GM12878 (cell line): ENCODE data around the gene MRM3. TPM values are rescaled to one million over a fixed set of nuclear protein-coding genes. Genes with fewer than 3 reads are reported as not detected.
A peak's percentile ranks its signal among the peaks of the same experiment; 100 is the strongest.
"Not testable (repeated sequence)": the region's sequence is repeated elsewhere in the genome, so short reads cannot be mapped to it uniquely, and the experiment has no call there.

Experiments
- ATAC-seq: fragments of 200-7000 bp; cut with Tn5 transposase; 3 replicates; pipeline ENCODE4 v1.9.1; 2020; ENCODE audit warnings: mild to moderate bottlenecking, moderate library complexity
- BruUV-seq: library from RNA; stranded (reverse); fragments of 400-500 nt; replicated peaks from 2 replicates; lab custom pipeline; 2021; lab: Mats Ljungman, UMichigan
- CTCF ChIA-PET: fragments of 300-600 bp; sonication (Branson Sonifier 250); formaldehyde crosslinking; extraction: SDS; loops from one replicate; lab custom pipeline; 2021; ENCODE audit warnings: inconsistent platforms; lab: Yijun Ruan, JAX
- POLR2A ChIA-PET: fragments of 350-600 bp; formaldehyde crosslinking; extraction: SDS; loops from one replicate; lab custom pipeline; 2021; ENCODE audit warnings: inconsistent platforms; lab: Charles Lee
- RAD21 ChIA-PET: fragments of 300-600 bp; sonication (Branson Sonifier 250); formaldehyde crosslinking; loops from one replicate; lab custom pipeline; 2023; ENCODE audit warnings: antibody characterized with exemption; ENCODE audit not compliant: unreplicated experiment; lab: Charles Lee
- SMC1A ChIA-PET: fragments of 300-600 bp; sonication (Branson Sonifier 250); formaldehyde crosslinking; loops from one replicate; lab custom pipeline; 2023; ENCODE audit not compliant: unreplicated experiment, uncharacterized antibody; lab: Charles Lee
- DNase-seq: peaks from one replicate; pipeline ENCODE4 v3.0.0-alpha.2; 2011; ENCODE audit warnings: low read depth, low spot score
- FAIRE-seq: peaks from 3 replicates; lab custom pipeline; 2011; peaks lifted over from hg19 to GRCh38; lab: Jason Lieb, UNC
- H2AFZ ChIP-seq: 2 replicates; pipeline ENCODE4 v1.6.0; 2011; ENCODE audit warnings: low read depth, low read length, control low read depth; ENCODE audit not compliant: control insufficient read depth
- H3K27ac ChIP-seq: 2 replicates; pipeline ENCODE4 v1.5.1; 2011; ENCODE audit warnings: control low read depth; ENCODE audit not compliant: control insufficient read depth, insufficient read depth
- H3K27me3 ChIP-seq, 2 experiments: replicated peaks in 1 of 2; 2 replicates each; pipeline versions ENCODE4 v1.6.0 to v1.6.1; 2011; ENCODE audit warnings: low read length in 1 of 2; ENCODE audit not compliant: control insufficient read depth in 2 of 2, insufficient read depth in 2 of 2
- H3K36me3 ChIP-seq, 2 experiments: 2 replicates each; pipeline ENCODE4 v1.5.1; 2011; ENCODE audit warnings: low read length in 1 of 2; ENCODE audit not compliant: control insufficient read depth in 2 of 2, insufficient read depth in 2 of 2
- H3K4me1 ChIP-seq: 2 replicates; pipeline ENCODE4 v1.6.1; 2011; ENCODE audit warnings: mild to moderate bottlenecking, low read length, moderate library complexity, mixed read lengths; ENCODE audit not compliant: control insufficient read depth, insufficient read depth
- H3K4me2 ChIP-seq: 2 replicates; pipeline ENCODE4 v1.6.0; 2011; ENCODE audit warnings: control low read depth; ENCODE audit not compliant: control insufficient read depth, insufficient read depth
- H3K4me3 ChIP-seq: fragments of 200-600 bp; sonication (generic); 2 replicates; pipeline ENCODE4 v1.5.1; 2016
- H3K79me2 ChIP-seq: 2 replicates; pipeline ENCODE4 v1.6.0; 2011; ENCODE audit warnings: low read length; ENCODE audit not compliant: control insufficient read depth, insufficient read depth
- H3K9ac ChIP-seq: 2 replicates; pipeline ENCODE4 v1.8.0; 2011; ENCODE audit warnings: low read length, control low read depth, mixed read lengths; ENCODE audit not compliant: control insufficient read depth, insufficient read depth
- H3K9me3 ChIP-seq: replicated peaks from 3 replicates; pipeline ENCODE4 v1.5.1; 2011; ENCODE audit warnings: mild to moderate bottlenecking, low read length; ENCODE audit not compliant: control insufficient read depth, insufficient read depth
- H4K20me1 ChIP-seq: 2 replicates; pipeline ENCODE4 v1.6.0; 2011; ENCODE audit not compliant: control insufficient read depth, insufficient read depth
- HDAC6 ChIP-seq: fragments of 200-600 bp; sonication (generic); IDR thresholded peaks from one replicate; pipeline ENCODE4 v1.8.0; 2017; ENCODE audit warnings: antibody characterized with exemption; ENCODE audit not compliant: unreplicated experiment
- WGBS: methylation state at CpG from one replicate; pipeline ENCODE4 v1.1.6; 2016; ENCODE audit warnings: low lambda C conversion rate; ENCODE audit not compliant: insufficient replicate concordance, insufficient coverage; ENCODE audit errors: missing lambda C conversion rate; 5-methylcytosine and 5-hydroxymethylcytosine counted together
- in situ Hi-C: fragments of 300-500 bp; cut with MboI; formaldehyde crosslinking; loops from 9 replicates; pipeline ENCODE4 v1.14.3; 2018; ENCODE audit warnings: mixed read lengths
- intact Hi-C: fragments of 100-400 bp; cut with micrococcal nuclease; formaldehyde crosslinking; loops from one replicate; pipeline ENCODE4 v1.14.2; 2022; ENCODE audit not compliant: unreplicated experiment
- polyA plus RNA-seq, 11 experiments: library from polyadenylated mRNA; depleted of rRNA in 4 of 11; unstranded in 6 of 11; stranded (reverse) in 5 of 11; fragments of >200 nt; fragmentation: Nextera tagmentation in 4 of 11; fragmentation: Illumina TruSeq in 1 of 11; extraction: Ambion mirVana in 4 of 11; extraction: Trizol in 1 of 11; gene quantifications; 1 replicate in 1 of 11; 2 replicates in 10 of 11; pipeline versions ENCODE4 v1.2.1 to v1.2.3, GENCODE V29; 2011 to 2016; ENCODE audit warnings: inconsistent platforms in 2 of 11, missing spikeins in 2 of 11, low read depth in 1 of 11
- total RNA-seq, 4 experiments: library from RNA; depleted of rRNA in 3 of 4; stranded (reverse); fragments of >200 nt in 3 of 4; fragmentation: Illumina TruSeq in 1 of 4; extraction: Trizol in 1 of 4; gene quantifications; 2 replicates each; pipeline versions ENCODE4 v1.2.1 to v1.2.3, GENCODE V29; 2013 to 2021

The MRM3 gene
- total and polyA plus RNA-seq, 10 of the 15 experiments (the other 5 are each of a cell fraction or from before 2014, with no cell fraction given): 2.3 to 48.9 (median 26.6) TPM

DNA sequence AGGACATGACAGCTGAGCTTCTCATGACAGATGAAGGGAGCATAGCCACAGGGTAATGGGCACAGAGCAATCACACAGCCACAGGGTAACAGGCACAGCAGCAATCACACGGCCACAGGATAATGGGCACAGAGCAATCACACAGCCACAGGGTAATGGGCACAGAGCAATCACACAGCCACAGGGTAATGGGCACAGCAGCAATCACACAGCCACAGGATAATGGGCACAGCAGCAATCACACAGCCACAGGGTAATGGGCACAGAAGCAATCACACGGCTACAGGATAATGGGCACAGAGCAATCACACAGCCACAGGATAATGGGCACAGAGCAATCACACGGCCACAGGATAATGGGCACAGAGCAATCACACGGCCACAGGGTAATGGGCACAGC, 33.5 kb upstream of the MRM3 start:
- H3K27ac ChIP-seq, H2AFZ ChIP-seq, SMC1A ChIA-PET, H3K4me2 ChIP-seq, H3K4me1 ChIP-seq, H3K4me3 ChIP-seq, H4K20me1 ChIP-seq, POLR2A ChIA-PET, intact Hi-C loops, in situ Hi-C loops, RAD21 ChIA-PET, FAIRE-seq, DNase-seq, BruUV-seq, H3K9me3 ChIP-seq, ATAC-seq, H3K9ac ChIP-seq, H3K27me3 ChIP-seq, CTCF ChIA-PET: not testable (repeated sequence)
- peak; percentile 50 for TF ChIP-seq HDAC6
- Histone ChIP-seq H3K79me2 (peaks cover 45% of the 10 kb centered on the region), H3K36me3 (peaks cover 30 to 33% of the 10 kb centered on the region in 2 experiments)
- 91% methylated on average over 4 of the region's 4 CpGs for WGBS

DNA sequence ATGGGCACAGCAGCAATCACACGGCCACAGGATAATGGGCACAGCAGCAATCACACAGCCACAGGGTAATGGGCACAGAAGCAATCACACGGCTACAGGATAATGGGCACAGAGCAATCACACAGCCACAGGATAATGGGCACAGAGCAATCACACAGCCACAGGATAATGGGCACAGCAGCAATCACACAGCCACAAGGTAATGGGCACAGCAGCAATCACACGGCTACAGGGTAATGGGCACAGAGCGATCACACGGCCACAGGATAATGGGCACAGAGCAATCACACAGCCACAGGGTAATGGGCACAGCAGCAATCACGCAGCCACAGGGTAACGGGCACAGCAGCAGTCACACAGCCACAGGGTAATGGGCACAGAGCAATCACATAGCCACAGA, 32.8 kb upstream of the MRM3 start:
- DNase-seq, H3K4me1 ChIP-seq, H3K27me3 ChIP-seq, H4K20me1 ChIP-seq, BruUV-seq, intact Hi-C loops, H3K9ac ChIP-seq, ATAC-seq, H3K4me3 ChIP-seq, in situ Hi-C loops, RAD21 ChIA-PET, H3K9me3 ChIP-seq, H2AFZ ChIP-seq, H3K27ac ChIP-seq, FAIRE-seq: not testable (repeated sequence)
- ChIA-PET CTCF (interaction anchor here (1.3 to 1.6 kb wide), 2 partner anchors 232 to 337 kb away, joined by 5 read pairs; no protein-coding TSS in a partner anchor), POLR2A (interaction anchor here (1.5 kb wide), 1 partner anchor 35 kb away, joined by 5 read pairs; the partner anchor contains the start of gene VPS53), SMC1A (interaction anchor here (1.1 to 1.5 kb wide), 2 partner anchors 34 to 337 kb away, joined by 3 to 4 read pairs; partner anchors contain the start of gene VPS53)
- Histone ChIP-seq H3K79me2 (peaks cover 45% of the 10 kb centered on the region), H3K36me3 (peaks cover 30 to 33% of the 10 kb centered on the region in 2 experiments), H3K4me2 (peak overlapping the region; percentile 96; the same call in 1 of the 2 replicates)
- 94% methylated on average over 6 of the region's 7 CpGs for whole genome bisulfite sequencing
- peak; percentile 50 for TF ChIP-seq HDAC6
